ENCODE measurements around the gene TECR. TPM values are rescaled to one million over a fixed set of nuclear protein-coding genes. Genes with fewer than 3 reads are reported as not detected.

The TECR gene
- total RNA-seq, 1 experiment from 2014 or later: 164 TPM

- no peak for TF ChIP-seq CTCF (conservative IDR thresholded peaks at IDR 0.05)
- Histone ChIP-seq H3K23me2 (ENCODE audit: insufficient read length, low read depth, low read length, poor library complexity, severe bottlenecking) (no peaks in the 10 kb centered on the region), H3K14ac (ENCODE audit: insufficient read depth, low read length) (no peak overlapping the region), H3T11ph (ENCODE audit: low read length) (no peak overlapping the region), H2BK12ac (ENCODE audit: insufficient read length, low read depth, low read length) (no peak overlapping the region), H3K4me2 (ENCODE audit: insufficient read depth, insufficient read length, low read length) (no peak overlapping the region), H4K5ac (ENCODE audit: insufficient read length, low read depth, low read length) (no peak overlapping the region), H2AK5ac (ENCODE audit: insufficient read length, low read length) (no peak overlapping the region), H3K4ac (ENCODE audit: low read depth, low read length) (no peak overlapping the region), H3K23ac (ENCODE audit: insufficient read length, low read depth, low read length) (no peak overlapping the region), H2BK20ac (ENCODE audit: low read depth, low read length, poor library complexity, severe bottlenecking) (no peak overlapping the region), H3K9me3 (ENCODE audit: control insufficient read depth, low read depth, low read length) (no peaks in the 10 kb centered on the region), H2BK15ac (ENCODE audit: low read depth, low read length) (no peak overlapping the region), H3K79me1 (ENCODE audit: insufficient read depth, low read depth, low read length, poor library complexity, severe bottlenecking) (no peaks in the 10 kb centered on the region), H4K20me1 (ENCODE audit: control insufficient read depth, insufficient read depth, insufficient read length) (no peaks in the 10 kb centered on the region), H4K91ac (ENCODE audit: insufficient read length, low read depth, low read length) (no peak overlapping the region), H3K9ac (ENCODE audit: extremely low read depth, insufficient read length, low read length) (no peak overlapping the region), H3K27ac (ENCODE audit: insufficient read length, low read depth, low read length) (no peak overlapping the region), H2BK5ac (ENCODE audit: insufficient read length, low read length) (no peak overlapping the region), H3K4me1 (ENCODE audit: insufficient read depth, low read length) (no peaks in the 10 kb centered on the region), H3K56ac (ENCODE audit: insufficient read length, low read depth, low read length) (no peak overlapping the region), H2BK120ac (ENCODE audit: low read depth, low read length, poor library complexity, severe bottlenecking) (no peak overlapping the region), H3K79me2 (ENCODE audit: insufficient read depth, low read length) (no peaks in the 10 kb centered on the region; the same call in 1 of the 2 replicates), H4K8ac (replicated peaks; ENCODE audit: insufficient read length, low read depth, low read length) (no peak overlapping the region), H2AFZ (ENCODE audit: low read length) (no peak overlapping the region), H3K27me3 (ENCODE audit: insufficient read depth, low read length) (no peaks in the 10 kb centered on the region), H3K18ac (ENCODE audit: insufficient read length, low read depth, low read length) (no peak overlapping the region)
- H3K27me3 Mint-ChIP-seq (ENCODE audit: low read depth): no peaks in the 10 kb centered on the region
- H3K36me3 Mint-ChIP-seq (ENCODE audit: insufficient read depth in 1 of 3, low read depth in 3 of 3): peaks cover 2 to 15% (median 12%) of the 10 kb centered on the region in 3 experiments; a peak in 6 of 7 replicates
- peaks cover 7% of the 10 kb centered on the region in 2 experiments; a peak in 3 of 4 replicates for H3K4me1 Mint-ChIP-seq
- WGBS (ENCODE audit: extremely low coverage, insufficient read length, low lambda C conversion rate): no CpG with 5 or more reads among the region's 9 CpGs
- DNase-seq: no peak
- H3K27ac Mint-ChIP-seq: no peak overlapping the region
- H3K4me3 Mint-ChIP-seq: no peak overlapping the region
- no peaks in the 10 kb centered on the region for H3K9me3 Mint-ChIP-seq
Observed at GRCh38 chr19:14545716-14546082, 16.3 kb downstream of the TECR start.

Data from H9 (cell line).